Colon (tissue), 2 donors: ENCODE results near the gene ZHX3.

Experiments used
- FAIRE-seq: peaks from 2 replicates; lab custom pipeline; 2012; peaks lifted over from hg19 to GRCh38; lab: Jason Lieb, UNC
- donor health status: control.
- donor health status: control.

Gene ZHX3

GRCh38 chr20:41150664-41151063 lies 166.9 kb downstream of the ZHX3 start:
- FAIRE-seq = no peak

- no peak for FAIRE-seq
Observed at GRCh38 chr20:41148942-41149341, 168.6 kb downstream of the ZHX3 start.

- FAIRE-seq = no peak
Observed at GRCh38 chr20:41147767-41148191, 169.8 kb downstream of the ZHX3 start.

- FAIRE-seq = no peak
Observed at GRCh38 chr20:41145821-41146620, 171.5 kb downstream of the ZHX3 start.

- FAIRE-seq = no peak
Observed at GRCh38 chr20:41145317-41145716, 172.2 kb downstream of the ZHX3 start.

GRCh38 chr20:41143354-41143753 lies 174.2 kb downstream of the ZHX3 start:
- FAIRE-seq = no peak

- no peak for FAIRE-seq
Observed at GRCh38 chr20:41142919-41143318, 174.6 kb downstream of the ZHX3 start.

GRCh38 chr20:41142245-41142644 lies 175.3 kb downstream of the ZHX3 start:
- FAIRE-seq = no peak

- no peak for FAIRE-seq
Observed at GRCh38 chr20:41141153-41141815, 176.2 kb downstream of the ZHX3 start.

- no peak for FAIRE-seq
Observed at GRCh38 chr20:41140226-41141133, 177.1 kb downstream of the ZHX3 start.

GRCh38 chr20:41139227-41140093 lies 178.1 kb downstream of the ZHX3 start:
- no peak for FAIRE-seq

- FAIRE-seq = no peak
Observed at GRCh38 chr20:41138475-41139226, 178.9 kb downstream of the ZHX3 start.

- no peak for FAIRE-seq
Observed at GRCh38 chr20:41137614-41138474, 179.7 kb downstream of the ZHX3 start.

- no peak for FAIRE-seq
Observed at GRCh38 chr20:41136680-41137613, 180.6 kb downstream of the ZHX3 start, which contains the start of gene PLCG1. Gene PLCG1, plus strand, starts transcription at chr20:41137543. Its CDS starts 99 bp downstream, at chr20:41137642.

GRCh38 chr20:41135888-41136679 lies 181.4 kb downstream of the ZHX3 start:
- FAIRE-seq = no peak

- FAIRE-seq = no peak
Observed at GRCh38 chr20:41135187-41135887, 182.2 kb downstream of the ZHX3 start.
